HepG2 (cell line): ENCODE data around the gene MICB. TPM values are rescaled to one million over a fixed set of nuclear protein-coding genes. Genes with fewer than 3 reads are reported as not detected.
A peak's percentile ranks its signal among the peaks of the same experiment; 100 is the strongest.

ENCODE experiments used
- CBX2 ChIP-seq, 2 experiments: fragments of 200-600 bp in 1 of 2; sonication (generic); formaldehyde crosslinking in 1 of 2; IDR thresholded peaks; 2 replicates each; pipeline versions ENCODE4 v1.7.0 to v1.8.1; 2018 to 2022; ENCODE audit warnings: low read depth in 2 of 2, low read length in 1 of 2, mild to moderate bottlenecking in 1 of 2, missing genetic modification reagents in 1 of 2
- DRAP1 ChIP-seq: IDR thresholded peaks from 2 replicates; pipeline ENCODE4 v1.6.1; 2016; ENCODE audit warnings: missing genetic modification reagents, missing compliant biosample characterization
- KIAA2018 ChIP-seq: sonication (generic); formaldehyde crosslinking; IDR thresholded peaks from 2 replicates; pipeline ENCODE4 v1.5.0; 2020; ENCODE audit warnings: mild to moderate bottlenecking, missing genetic modification reagents, borderline replicate concordance
- PCBP2 ChIP-seq: fragments of 200-400 bp; formaldehyde crosslinking; optimal IDR thresholded peaks from 2 replicates; pipeline ENCODE3; 2018; ENCODE audit warnings: low read length, low read depth; ENCODE audit not compliant: poor library complexity, severe bottlenecking
- SP140L ChIP-seq: sonication (generic); formaldehyde crosslinking; IDR thresholded peaks from 2 replicates; pipeline ENCODE4 v1.4.0; 2020; ENCODE audit warnings: missing genetic modification reagents, borderline replicate concordance
- TIGD3 ChIP-seq: sonication (generic); formaldehyde crosslinking; IDR thresholded peaks from 2 replicates; pipeline ENCODE4 v1.5.1; 2020; ENCODE audit warnings: mild to moderate bottlenecking, missing genetic modification reagents, borderline replicate concordance
- ZBTB33 ChIP-seq: sonication (generic); formaldehyde crosslinking; IDR thresholded peaks from 2 replicates; pipeline ENCODE4 v1.4.0; 2020; ENCODE audit warnings: missing genetic modification reagents
- ZFP1 ChIP-seq: IDR thresholded peaks from 2 replicates; pipeline ENCODE4 v1.6.1; 2016
- ZNF430 ChIP-seq: sonication (generic); formaldehyde crosslinking; IDR thresholded peaks from 2 replicates; pipeline ENCODE4 v1.9.0; 2021; ENCODE audit warnings: mild to moderate bottlenecking, missing genetic modification reagents
- ZNF512B ChIP-seq: sonication (generic); formaldehyde crosslinking; IDR thresholded peaks from 2 replicates; pipeline ENCODE4 v1.5.1; 2020; ENCODE audit warnings: missing genetic modification reagents, mild to moderate bottlenecking, borderline replicate concordance
- ZNF674 ChIP-seq: sonication (generic); formaldehyde crosslinking; IDR thresholded peaks from 2 replicates; pipeline ENCODE4 v1.5.0; 2020; ENCODE audit warnings: low read depth, mild to moderate bottlenecking, missing genetic modification reagents
- polyA plus RNA-seq, 8 experiments: library from polyadenylated mRNA; depleted of rRNA in 3 of 8; stranded (reverse) in 7 of 8; unstranded in 1 of 8; fragments of >200 nt; fragmentation: Illumina TruSeq in 4 of 8; extraction: Trizol in 4 of 8; gene quantifications; 2 replicates each; pipeline versions ENCODE4 v1.2.1 to v1.2.3, GENCODE V29; 2011 to 2016; ENCODE audit warnings: low read depth in 4 of 8, missing spikeins in 1 of 8, mixed read lengths in 1 of 8; ENCODE audit not compliant: insufficient read depth in 1 of 8
- total RNA-seq, 5 experiments: library from RNA; depleted of rRNA; stranded (reverse); fragments of >200 nt; fragmentation: Illumina TruSeq; extraction: Trizol; gene quantifications; 2 replicates each; pipeline ENCODE4 v1.2.3, GENCODE V29; 2016; ENCODE audit warnings: low read depth in 1 of 5

The MICB gene
- total and polyA plus RNA-seq, 2 of the 13 experiments (the other 11 are each of a cell fraction or from before 2014, with no cell fraction given) = 12.5 to 12.8 TPM

GRCh38 chr6:31541658-31542521 lies 43.9 kb downstream of the MICB start, which contains the start of gene DDX39B (continued):
- TF ChIP-seq KIAA2018 (no peak), TIGD3 (CRISPR knock-in tag) (no peak), SP140L (CRISPR knock-in tag) (no peak), PCBP2 (no peak), ZNF512B (CRISPR knock-in tag) (peak; percentile 95; the same call in 1 of the 2 replicates), ZFP1 (peak; percentile 70), ZNF430 (CRISPR knock-in tag) (peak; percentile 97; the same call in 1 of the 2 replicates), ZBTB33 (CRISPR knock-in tag) (peak; percentile 9; the same call in 1 of the 2 replicates), ZNF674 (CRISPR knock-in tag) (0 out of 2 replicates have a peak, but pooled peaks have one; percentile 37), DRAP1 (CRISPR knock-in tag) (peak; percentile 85), CBX2 (IDR thresholded peaks at IDR 0.05; ENCODE audit: low read depth, low read length) (no peak), CBX2 (CRISPR knock-in tag; IDR thresholded peaks at IDR 0.05; ENCODE audit: low read depth) (0 out of 2 replicates have a peak, but pooled peaks have one; percentile 57)
